Articular chondrocyte of knee joint (primary cell): ENCODE data around the gene OGDH. TPM values are rescaled to one million over a fixed set of nuclear protein-coding genes. Genes with fewer than 3 reads are reported as not detected.

Source experiments
- total RNA-seq: library from RNA; depleted of rRNA; stranded (reverse); fragments of >200 nt; gene quantifications from 2 replicates; pipeline ENCODE4 v1.2.3, GENCODE V29; 2012

The OGDH gene
- 116 and 126 TPM in 2 replicates for total RNA-seq

GRCh38 chr7:44606341-44607140 is at the start of gene OGDH:
TSS of gene OGDH (plus strand) at chr7:44606627. CDS start at chr7:44624344, 17,717 bp downstream.

GRCh38 chr7:44573464-44574286 is 32.8 kb upstream of the OGDH start, which contains the start of gene DDX56:
TSS of gene DDX56 (minus strand) at chr7:44573908. CDS start at chr7:44573895, 13 bp downstream.

GRCh38 chr7:44581879-44582603 is 24.4 kb upstream of the OGDH start, which contains the start of gene TMED4:
TSS of gene TMED4 (minus strand) at chr7:44582231. CDS start at chr7:44582206, 25 bp downstream.

GRCh38 chr7:44748045-44748947 is 141.9 kb downstream of the OGDH start, which contains the start of gene ZMIZ2:
TSS of gene ZMIZ2 (plus strand) at chr7:44748847. CDS start at chr7:44756250, 7,403 bp downstream.

Other genes starting within 250 kb of the OGDH start
- 42.1 and 51.2 TPM in 2 replicates for gene NUDCD3, start 116.0 kb upstream of the OGDH start, total RNA-seq
- gene NPC1L1, start 65.3 kb upstream of the OGDH start, total RNA-seq = under 0.01 TPM in 1 of 2 replicates, not detected in the other
- 39.1 and 41.4 TPM in 2 replicates for gene DDX56, start 32.7 kb upstream of the OGDH start, total RNA-seq
- 75.7 and 92.9 TPM in 2 replicates for gene TMED4, start 24.4 kb upstream of the OGDH start, total RNA-seq
- 10.3 and 16.3 TPM in 2 replicates for gene ZMIZ2, start 142.2 kb downstream of the OGDH start, total RNA-seq
- gene PPIA, start 190.1 kb downstream of the OGDH start, total RNA-seq = 2,223 and 2,281 TPM in 2 replicates
- gene H2AZ2, start 241.5 kb downstream of the OGDH start, total RNA-seq = 153 and 157 TPM in 2 replicates